ENCODE results near the gene MYH9.

Gene MYH9

DNA sequence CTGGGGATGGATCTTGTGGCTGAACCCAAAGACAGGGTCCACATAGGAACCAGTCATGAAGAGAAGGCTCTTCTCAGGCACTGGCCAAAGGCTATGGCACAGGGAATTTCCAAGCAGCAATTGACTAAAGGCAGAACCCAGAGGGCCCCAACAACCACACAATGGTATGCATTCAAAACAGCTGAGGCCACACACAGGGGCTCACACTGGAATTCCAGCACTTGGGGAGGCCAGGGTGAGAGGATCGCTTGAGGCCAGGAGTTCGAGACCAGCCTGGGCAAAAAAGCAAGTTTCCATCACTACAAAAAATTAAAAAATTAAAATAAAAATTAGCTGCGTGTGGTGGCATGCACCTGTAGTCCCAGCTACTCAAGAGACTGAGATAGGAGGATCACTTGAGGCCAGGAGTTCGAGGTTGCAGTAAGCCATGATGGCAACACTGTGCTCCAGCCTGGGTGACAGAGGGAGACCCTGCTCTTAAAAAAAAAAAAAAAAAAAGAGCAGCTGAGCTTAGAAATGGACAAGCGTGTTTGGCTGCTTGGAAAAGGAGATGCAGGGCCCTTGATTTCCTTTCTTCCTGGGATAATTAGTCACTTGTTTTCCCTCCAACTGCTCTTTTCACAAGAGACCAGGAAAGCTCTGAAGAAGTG is 44.6 kb downstream of the MYH9 start:
- peaks cover 100% of the 10 kb centered on the region for H4K20me1 ChIP-seq
- H3K4me1 ChIP-seq = peaks cover 29% of the 10 kb centered on the region

DNA sequence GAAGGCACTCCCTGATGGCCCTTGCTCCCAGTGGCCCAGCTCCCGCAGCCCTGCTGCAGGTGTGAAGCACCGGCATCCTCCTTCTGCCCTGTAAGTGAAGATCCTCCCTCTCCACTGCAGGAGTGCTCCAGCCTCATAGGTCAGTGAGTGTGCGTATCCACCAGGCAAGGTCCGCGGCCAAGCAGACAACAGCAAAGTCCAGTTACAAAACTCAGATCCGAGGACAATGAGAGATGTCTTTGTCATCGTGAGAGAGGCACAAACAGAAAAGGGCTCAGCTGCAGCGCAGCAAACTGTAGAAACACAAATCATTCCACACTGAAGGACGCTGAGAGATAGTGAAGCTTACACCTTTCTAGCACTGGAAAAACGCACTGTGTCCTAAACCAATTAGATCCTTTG is 46.1 kb downstream of the MYH9 start:
- no peak for TF ChIP-seq Cebpa-rat (IDR thresholded peaks at IDR 0.05)
- peaks cover 100% of the 10 kb centered on the region for H3K36me3 ChIP-seq
- H3K4me2 ChIP-seq = no peak overlapping the region
- peaks cover 100% of the 10 kb centered on the region for H4K20me1 ChIP-seq
- H3K27me3 ChIP-seq = no peaks in the 10 kb centered on the region
- H3K4me3 ChIP-seq = no peak overlapping the region
- H3K9ac ChIP-seq = no peak overlapping the region
- peaks cover 38% of the 10 kb centered on the region for H3K4me1 ChIP-seq
- no peak overlapping the region for H3K27ac ChIP-seq
- H3K9me3 ChIP-seq = no peaks in the 10 kb centered on the region

More for the DNA sequence above, 44.6 kb downstream of the MYH9 start:
- H3K4me2 ChIP-seq = no peak overlapping the region
- H3K9ac ChIP-seq = no peak overlapping the region
- H3K4me3 ChIP-seq = no peak overlapping the region
- TF ChIP-seq Cebpa-rat (IDR thresholded peaks at IDR 0.05) = no peak
- no peaks in the 10 kb centered on the region for H3K27me3 ChIP-seq
- 0 out of 2 replicates have a peak overlapping the region, but pooled peaks have one; percentile 35 for H3K27ac ChIP-seq
- H3K36me3 ChIP-seq = peaks cover 98% of the 10 kb centered on the region
- H3K9me3 ChIP-seq = no peaks in the 10 kb centered on the region

- H3K9me3 ChIP-seq = no peaks in the 10 kb centered on the region
- H4K20me1 ChIP-seq = peaks cover 100% of the 10 kb centered on the region
- no peak overlapping the region for H3K4me2 ChIP-seq
- no peak overlapping the region for H3K4me3 ChIP-seq
- no peak overlapping the region for H3K9ac ChIP-seq
- no peaks in the 10 kb centered on the region for H3K27me3 ChIP-seq
- no peak for TF ChIP-seq Cebpa-rat (IDR thresholded peaks at IDR 0.05)
- no peak overlapping the region for H3K27ac ChIP-seq
- H3K36me3 ChIP-seq = peaks cover 100% of the 10 kb centered on the region
- peaks cover 48% of the 10 kb centered on the region for H3K4me1 ChIP-seq
These were observed 47.1 kb downstream of the MYH9 start for GRCh38 chr22:36340621-36341020.

DNA sequence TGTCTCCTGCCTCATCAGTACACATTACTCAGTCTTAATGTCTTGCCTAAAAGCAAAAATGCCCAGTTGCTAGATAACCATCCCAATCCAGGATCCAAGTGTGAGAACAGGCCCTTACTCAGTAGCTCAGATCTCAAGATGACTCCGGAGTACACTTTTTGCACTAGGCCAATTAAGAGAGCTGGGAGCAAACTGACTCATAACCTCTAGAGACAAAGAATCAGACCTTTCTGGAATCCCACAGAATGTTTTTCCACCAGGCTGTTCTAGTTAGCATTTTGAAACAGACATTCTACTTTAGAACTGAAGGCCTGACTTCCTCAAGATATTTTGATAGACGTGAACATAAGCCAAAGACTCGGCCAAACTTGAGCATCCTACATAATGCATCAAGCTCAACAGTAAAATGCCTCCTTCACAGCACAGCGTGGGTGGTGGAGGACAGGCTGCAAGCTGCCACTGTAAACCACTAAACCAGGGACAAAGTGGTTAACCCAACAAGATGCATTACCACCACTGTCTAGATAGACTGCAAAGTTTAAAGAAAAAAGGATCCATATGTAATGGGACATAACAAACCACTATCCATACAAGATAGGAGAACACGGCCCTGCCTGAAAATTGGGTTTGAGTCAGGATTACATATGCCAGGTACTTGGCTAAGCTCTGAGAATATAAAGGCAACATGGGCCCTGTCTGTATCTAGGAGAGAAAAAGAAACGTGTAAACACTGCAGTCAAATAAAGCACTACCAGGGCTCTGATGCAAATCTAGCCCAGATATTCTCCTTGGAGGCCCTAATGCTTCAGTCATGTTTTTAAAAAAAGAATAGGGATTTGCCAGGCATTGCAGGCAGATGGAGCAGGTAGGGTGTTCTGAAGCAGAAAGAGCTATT is 48.3 kb downstream of the MYH9 start:
- Histone ChIP-seq H3K4me1 (peaks cover 60% of the 10 kb centered on the region), H4K20me1 (peaks cover 100% of the 10 kb centered on the region), H3K27ac (no peak overlapping the region), H3K9me3 (no peaks in the 10 kb centered on the region), H3K36me3 (peaks cover 100% of the 10 kb centered on the region), H3K4me2 (0 out of 2 replicates have a peak overlapping the region, but pooled peaks have one; percentile 1), H3K27me3 (no peaks in the 10 kb centered on the region), H3K4me3 (no peak overlapping the region), H3K9ac (no peak overlapping the region)
- TF ChIP-seq Cebpa-rat (IDR thresholded peaks at IDR 0.05) = no peak

DNA sequence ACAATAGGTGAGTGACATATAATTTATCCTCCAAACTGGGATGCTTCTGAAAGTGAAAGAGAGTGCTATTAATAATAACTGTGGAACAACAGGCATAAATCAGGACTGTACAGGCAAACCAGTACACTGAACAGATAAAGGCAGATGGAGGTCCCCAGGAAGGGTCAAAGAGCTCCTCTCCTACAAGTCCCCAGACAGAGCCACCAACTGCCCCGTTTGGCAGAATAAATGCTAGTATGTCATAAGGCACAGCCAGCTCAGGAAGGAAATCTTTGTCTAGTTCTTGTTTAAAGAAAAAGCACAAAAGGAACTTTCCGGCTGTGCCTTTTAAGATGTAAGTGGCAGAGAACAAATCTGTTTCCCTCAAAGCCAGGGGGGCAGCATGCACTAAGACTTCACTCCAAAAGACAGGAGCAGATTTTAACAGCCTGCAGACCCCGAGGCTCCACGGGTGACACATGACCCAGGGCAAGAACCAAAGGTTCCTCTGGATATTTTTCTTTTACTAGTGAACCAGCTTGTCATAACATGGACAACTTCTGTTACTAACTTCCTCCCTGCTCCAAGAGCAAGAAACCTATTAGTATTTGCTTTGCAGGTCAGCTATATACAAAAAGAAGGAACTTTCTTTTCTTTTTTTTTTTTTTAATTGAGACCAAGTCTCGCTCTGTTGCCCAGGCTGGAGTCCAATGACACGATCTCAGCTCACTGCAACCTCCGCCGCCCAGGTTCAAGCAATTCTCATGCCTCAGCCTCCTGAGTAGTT is 50.2 kb downstream of the MYH9 start:
- Histone ChIP-seq H3K36me3 (peaks cover 100% of the 10 kb centered on the region), H3K27me3 (no peaks in the 10 kb centered on the region), H3K4me1 (peaks cover 78% of the 10 kb centered on the region), H3K9me3 (no peaks in the 10 kb centered on the region), H4K20me1 (peaks cover 100% of the 10 kb centered on the region), H3K4me3 (no peak overlapping the region), H3K9ac (peak overlapping the region; percentile 35; the same call in 1 of the 2 replicates), H3K27ac (0 out of 2 replicates have a peak overlapping the region, but pooled peaks have one; percentile 43), H3K4me2 (peak overlapping the region; percentile 95)
- TF ChIP-seq Cebpa-rat (IDR thresholded peaks at IDR 0.05) = no peak

GRCh38 chr22:36336246-36337182 is 51.3 kb downstream of the MYH9 start:
- no peak for TF ChIP-seq Cebpa-rat (IDR thresholded peaks at IDR 0.05)
- Histone ChIP-seq H3K4me1 (peaks cover 89% of the 10 kb centered on the region), H3K9ac (peak overlapping the region; percentile 40; the same call in 1 of the 2 replicates), H3K36me3 (peaks cover 99% of the 10 kb centered on the region), H3K4me3 (no peak overlapping the region), H3K4me2 (peak overlapping the region; percentile 95), H4K20me1 (peaks cover 100% of the 10 kb centered on the region), H3K27ac (peak overlapping the region; percentile 55; the same call in 1 of the 2 replicates), H3K9me3 (no peaks in the 10 kb centered on the region), H3K27me3 (no peaks in the 10 kb centered on the region)

DNA sequence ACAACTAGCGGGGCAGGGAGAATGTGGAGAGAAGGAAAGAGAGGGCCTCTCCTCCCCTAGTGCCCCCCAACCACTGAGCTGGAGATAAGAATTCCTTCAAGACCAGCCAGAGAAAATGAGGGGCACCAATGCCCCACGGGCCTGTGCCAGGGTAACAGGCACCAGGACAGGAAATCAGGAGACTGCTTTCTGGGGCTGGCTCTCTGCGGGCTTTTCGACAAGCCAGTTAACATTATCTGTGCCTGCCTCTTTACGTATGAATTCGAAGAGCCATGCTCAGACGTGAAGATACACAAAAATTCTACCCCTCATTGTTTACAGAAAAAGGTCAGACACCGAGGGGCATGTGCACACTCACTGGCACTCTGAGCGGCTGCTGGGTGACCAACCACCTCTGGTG is 52.1 kb downstream of the MYH9 start:
- TF ChIP-seq Cebpa-rat (IDR thresholded peaks at IDR 0.05) = no peak
- Histone ChIP-seq H3K36me3 (peaks cover 97% of the 10 kb centered on the region), H3K4me2 (peak overlapping the region; percentile 95), H3K9ac (peak overlapping the region; percentile 40; the same call in 1 of the 2 replicates), H3K9me3 (no peaks in the 10 kb centered on the region), H3K4me3 (no peak overlapping the region), H3K4me1 (peaks cover 98% of the 10 kb centered on the region), H3K27me3 (no peaks in the 10 kb centered on the region), H4K20me1 (peaks cover 100% of the 10 kb centered on the region), H3K27ac (peak overlapping the region; percentile 55)

GRCh38 chr22:36334821-36335603 is 52.8 kb downstream of the MYH9 start:
- TF ChIP-seq Cebpa-rat (IDR thresholded peaks at IDR 0.05) = no peak
- H3K27me3 ChIP-seq = no peaks in the 10 kb centered on the region
- H3K9ac ChIP-seq = peak overlapping the region; percentile 40; the same call in 1 of the 2 replicates
- peaks cover 100% of the 10 kb centered on the region for H4K20me1 ChIP-seq
- peak overlapping the region; percentile 95 for H3K4me2 ChIP-seq
- no peaks in the 10 kb centered on the region for H3K9me3 ChIP-seq
- H3K36me3 ChIP-seq = peaks cover 97% of the 10 kb centered on the region
- H3K4me3 ChIP-seq = no peak overlapping the region
- H3K27ac ChIP-seq = peak overlapping the region; percentile 55
- H3K4me1 ChIP-seq = peaks cover 100% of the 10 kb centered on the region
